Upper lobe of right lung (tissue), 1 donor: ENCODE data around the gene IQSEC1. TPM values are rescaled to one million over a fixed set of nuclear protein-coding genes. Genes with fewer than 3 reads are reported as not detected.

Source experiments
- ATAC-seq: fragments of 200-7000 bp; cut with Tn5 transposase; one replicate; pipeline ENCODE4 v1.9.1; 2020; ENCODE audit warnings: mild to moderate bottlenecking, moderate library complexity
- DNase-seq: peaks from one replicate; pipeline ENCODE4 v3.0.0-alpha.2; 2020
- H3K27ac ChIP-seq: fragments of 200-600 bp; one replicate; pipeline ENCODE4 v1.8.0; 2022
- H3K27me3 ChIP-seq: fragments of 200-600 bp; one replicate; pipeline ENCODE4 v1.8.0; 2022; ENCODE audit warnings: mild to moderate bottlenecking
- H3K36me3 ChIP-seq: fragments of 200-600 bp; one replicate; pipeline ENCODE4 v1.8.0; 2022
- H3K4me1 ChIP-seq: fragments of 200-600 bp; one replicate; pipeline ENCODE4 v1.8.0; 2022
- H3K4me3 ChIP-seq: fragments of 200-600 bp; one replicate; pipeline ENCODE4 v1.8.0; 2022; ENCODE audit warnings: mild to moderate bottlenecking
- H3K9me3 ChIP-seq: fragments of 200-600 bp; one replicate; pipeline ENCODE4 v1.8.0; 2022
- CTCF ChIP-seq: fragments of 200-600 bp; IDR thresholded peaks from one replicate; pipeline ENCODE4 v1.8.0; 2022; ENCODE audit warnings: antibody characterized with exemption
- intact Hi-C: fragments of 100-400 bp; cut with DNase I; formaldehyde crosslinking; loops from one replicate; pipeline ENCODE4 v1.11.0; 2022
- total RNA-seq: library from RNA; stranded (reverse); fragmentation: NEBNext Ultra II Directional; extraction: Animal tissue kit (Norgen Biotek cat#: 25700); gene quantifications from one replicate; pipeline ENCODE4 v1.2.1, GENCODE V29; 2021
- donor health status: DM: no; HTN: yes; CAD: no; lungs with severe emphysema.

Gene IQSEC1
- total RNA-seq, 1 donor from 2014 or later, result 61.6 TPM

- no peak for TF ChIP-seq CTCF
- ATAC-seq (no peak), DNase-seq (no peak)
- Histone ChIP-seq H3K4me1 (peaks cover 52% of the 10 kb centered on the region), H3K4me3 (no peak overlapping the region), H3K36me3 (no peaks in the 10 kb centered on the region), H3K27me3 (no peaks in the 10 kb centered on the region), H3K27ac (no peak overlapping the region), H3K9me3 (no peaks in the 10 kb centered on the region)
- intact Hi-C loops, result no loop called here
These were observed 120.7 kb downstream of the IQSEC1 start for GRCh38 chr3:12952343-12953200.

GRCh38 chr3:12948891-12949711 lies 124.1 kb downstream of the IQSEC1 start:
- peak; percentile 72 for DNase-seq
- intact Hi-C loops, result no loop called here
- peaks cover 43% of the 10 kb centered on the region for H3K4me1 ChIP-seq
- H3K36me3 ChIP-seq, result no peaks in the 10 kb centered on the region
- no peak for TF ChIP-seq CTCF
- no peaks in the 10 kb centered on the region for H3K9me3 ChIP-seq
- peak; percentile 75 for ATAC-seq
- H3K27me3 ChIP-seq, result no peaks in the 10 kb centered on the region
- H3K4me3 ChIP-seq, result no peak overlapping the region
- no peak overlapping the region for H3K27ac ChIP-seq

- Histone ChIP-seq H3K36me3 (no peaks in the 10 kb centered on the region), H3K4me3 (no peak overlapping the region), H3K9me3 (no peaks in the 10 kb centered on the region), H3K27me3 (no peaks in the 10 kb centered on the region), H3K4me1 (peaks cover 43% of the 10 kb centered on the region), H3K27ac (no peak overlapping the region)
- DNase-seq (no peak), ATAC-seq (no peak)
- TF ChIP-seq CTCF, result no peak
- intact Hi-C loops, result no loop called here
These were observed 124.9 kb downstream of the IQSEC1 start for GRCh38 chr3:12948371-12948770.

- TF ChIP-seq CTCF, result no peak
- H3K27me3 ChIP-seq, result no peaks in the 10 kb centered on the region
- H3K9me3 ChIP-seq, result no peaks in the 10 kb centered on the region
- intact Hi-C loops, result no loop called here
- H3K27ac ChIP-seq, result no peak overlapping the region
- H3K4me1 ChIP-seq, result peaks cover 43% of the 10 kb centered on the region
- ATAC-seq (peak; percentile 31), DNase-seq (peak; percentile 75)
- no peak overlapping the region for H3K4me3 ChIP-seq
- H3K36me3 ChIP-seq, result peaks cover under 1% of the 10 kb centered on the region
These were observed 125.5 kb downstream of the IQSEC1 start for GRCh38 chr3:12947504-12948369.

GRCh38 chr3:12946649-12947316 lies 126.4 kb downstream of the IQSEC1 start:
- Histone ChIP-seq H3K36me3 (peaks cover 7% of the 10 kb centered on the region), H3K27ac (no peak overlapping the region), H3K4me3 (no peak overlapping the region), H3K4me1 (peaks cover 43% of the 10 kb centered on the region), H3K27me3 (no peaks in the 10 kb centered on the region), H3K9me3 (no peaks in the 10 kb centered on the region)
- DNase-seq (no peak), ATAC-seq (no peak)
- intact Hi-C loops, result no loop called here
- no peak for TF ChIP-seq CTCF
